ENCODE results near the gene GPR62.

Gene GPR62

DNA sequence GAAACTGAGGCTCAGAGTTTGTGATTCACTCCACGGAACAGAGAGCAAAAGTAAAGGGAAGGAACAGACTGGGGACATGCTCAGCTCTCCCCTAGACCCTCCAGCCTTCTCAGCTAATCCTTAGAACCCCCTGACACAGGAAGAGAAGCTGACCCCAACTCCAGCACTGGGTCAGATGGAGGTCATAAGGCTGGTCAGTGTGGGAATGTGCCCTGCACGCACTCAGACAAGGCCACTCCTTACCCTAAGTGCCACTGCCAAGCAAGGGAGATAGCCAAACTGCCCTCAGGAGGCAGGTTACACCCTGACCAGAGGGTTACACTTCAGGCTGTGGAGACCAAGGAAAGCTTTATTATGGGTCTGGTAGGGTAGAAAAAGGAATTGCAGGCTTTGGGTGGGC is 39.3 kb downstream of the GPR62 start:
- no peak for DNase-seq

GRCh38 chr3:51995346-51996163 is 40.4 kb downstream of the GPR62 start, which contains the start of gene RPL29:
Gene RPL29, minus strand, starts transcription at chr3:51995895. Its CDS starts 434 bp downstream, at chr3:51995461.
- peak; percentile 80 for DNase-seq

DNA sequence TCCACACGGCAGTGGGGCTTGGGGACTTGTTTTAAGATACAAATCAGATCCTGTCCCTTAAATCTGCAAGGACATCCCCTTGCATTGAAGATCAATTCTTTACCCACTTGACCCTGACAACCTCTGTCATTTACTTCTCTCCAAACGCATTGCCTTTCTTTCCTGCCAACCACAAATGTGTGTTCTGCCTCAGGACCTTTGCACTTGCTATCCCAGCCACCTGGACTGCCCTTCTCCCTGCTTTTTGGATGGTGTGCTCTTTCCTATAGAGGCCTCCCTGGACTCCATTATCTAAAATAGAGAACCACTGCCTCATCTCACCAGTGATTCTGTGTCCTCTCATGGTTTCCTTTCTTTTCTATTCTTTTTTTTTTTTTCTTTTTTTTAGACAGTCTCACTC is 42.0 kb downstream of the GPR62 start:
- no peak for DNase-seq

GRCh38 chr3:51997935-51998596 is 42.9 kb downstream of the GPR62 start:
- no peak for DNase-seq

GRCh38 chr3:51998774-51999173 is 43.6 kb downstream of the GPR62 start:
- no peak for DNase-seq

- no peak for DNase-seq
These were observed 44.7 kb downstream of the GPR62 start for GRCh38 chr3:51999846-52000245.

DNA sequence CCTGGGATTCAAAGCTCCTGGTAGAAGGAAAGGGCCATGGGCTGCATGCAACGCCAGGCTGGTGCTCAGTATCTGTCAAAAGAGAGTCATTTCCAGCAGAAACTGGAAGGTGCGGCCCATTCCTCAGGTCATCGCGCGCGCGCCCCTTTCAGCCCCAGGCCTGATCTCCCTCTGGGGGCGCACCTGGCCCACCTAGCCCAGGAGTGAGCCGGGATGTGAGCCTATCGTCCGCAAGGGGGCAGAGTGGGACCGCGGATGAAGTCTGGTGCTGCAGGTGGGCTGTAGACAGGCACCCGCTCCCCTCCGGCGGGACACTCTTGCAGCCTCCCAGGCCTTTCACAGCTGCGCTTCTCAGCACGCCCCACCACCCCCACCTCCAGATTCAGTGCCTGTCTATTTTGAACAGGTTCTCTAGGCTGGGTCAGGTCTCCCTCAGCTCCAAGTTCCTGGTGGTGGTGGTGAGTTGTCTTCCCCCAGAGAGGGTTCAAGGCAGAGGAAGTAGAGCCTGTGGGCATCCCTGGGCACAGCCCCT is 46.3 kb downstream of the GPR62 start:
- no peak for DNase-seq

GRCh38 chr3:52002748-52003147 is 47.6 kb downstream of the GPR62 start:
- no peak for DNase-seq

DNA sequence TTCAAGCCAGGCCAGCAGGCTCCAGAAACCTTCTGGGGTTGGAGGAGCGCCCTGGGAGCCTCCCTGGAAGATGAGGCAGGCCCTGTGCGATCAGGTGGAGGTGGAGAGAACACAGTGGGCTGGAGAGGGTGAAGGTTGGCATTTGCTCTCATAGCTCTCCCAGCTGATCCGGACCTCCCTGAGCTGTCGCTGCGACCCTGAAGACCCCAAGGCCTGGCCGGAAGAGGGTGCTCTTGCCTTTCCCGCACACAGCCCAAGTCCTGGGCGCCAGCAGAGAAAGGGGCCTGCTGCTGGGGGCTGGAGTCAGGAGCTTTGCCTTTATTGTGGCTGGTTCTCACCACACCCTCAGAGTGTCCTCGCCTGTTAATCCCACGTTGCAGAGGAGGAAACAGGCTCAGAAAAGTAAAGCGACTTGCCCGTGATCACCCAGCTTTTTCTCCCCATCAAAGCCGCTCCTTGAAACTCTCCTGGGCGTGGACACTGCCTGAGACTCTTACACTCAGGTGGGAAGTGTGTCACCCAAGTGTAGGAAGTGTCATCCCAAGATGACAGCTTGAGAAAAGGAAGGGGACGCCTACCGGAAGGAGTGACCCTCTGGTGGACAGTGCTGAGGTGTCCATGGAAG is 49.1 kb downstream of the GPR62 start:
- DNase-seq: no peak

DNA sequence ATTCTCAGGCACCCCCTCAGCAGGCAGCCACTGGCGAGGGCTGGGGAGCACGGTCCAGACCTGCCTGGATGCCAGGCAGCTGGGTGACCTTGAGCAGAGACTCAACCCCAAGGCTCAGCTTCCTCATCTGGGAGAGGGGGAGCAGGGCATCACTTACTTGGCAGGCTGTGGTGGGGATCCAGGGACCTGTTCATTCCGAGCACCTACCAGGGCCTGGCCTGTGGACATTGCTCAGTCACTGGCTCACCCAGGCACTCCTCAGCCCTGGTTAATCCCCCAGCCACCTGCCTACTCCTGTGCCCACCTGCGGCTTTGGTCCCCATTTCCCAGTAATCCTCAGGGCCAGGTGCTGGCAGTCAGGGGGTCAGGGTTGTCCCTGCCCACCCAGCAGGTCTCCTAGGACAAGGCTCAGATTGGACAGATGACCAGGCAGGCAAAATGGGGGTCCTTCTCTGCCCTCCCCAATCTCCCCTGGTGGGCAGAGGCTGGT is 49.8 kb downstream of the GPR62 start:
- no peak for DNase-seq

- DNase-seq: no peak
These were observed 50.4 kb downstream of the GPR62 start for GRCh38 chr3:52005571-52005986.

- no peak for DNase-seq
These were observed 51.0 kb downstream of the GPR62 start for GRCh38 chr3:52006017-52006819.

GRCh38 chr3:52006820-52007133 is 51.6 kb downstream of the GPR62 start:
- no peak for DNase-seq
